GM18870 (cell line): ENCODE results near the gene NUP214.
"Not testable (repeated sequence)": the region's sequence is repeated elsewhere in the genome, so short reads cannot be mapped to it uniquely, and the experiment has no call there.

ENCODE experiments used
- ATAC-seq: cut with Tn5 transposase; IDR thresholded peaks from one replicate; pipeline ENCODE4 v1.9.1; 2021; ENCODE audit warnings: moderate library complexity; ENCODE audit not compliant: unreplicated experiment

Gene NUP214

GRCh38 chr9:131158673-131159072, 33.3 kb downstream of the NUP214 start:
- not testable (repeated sequence) for ATAC-seq

DNA sequence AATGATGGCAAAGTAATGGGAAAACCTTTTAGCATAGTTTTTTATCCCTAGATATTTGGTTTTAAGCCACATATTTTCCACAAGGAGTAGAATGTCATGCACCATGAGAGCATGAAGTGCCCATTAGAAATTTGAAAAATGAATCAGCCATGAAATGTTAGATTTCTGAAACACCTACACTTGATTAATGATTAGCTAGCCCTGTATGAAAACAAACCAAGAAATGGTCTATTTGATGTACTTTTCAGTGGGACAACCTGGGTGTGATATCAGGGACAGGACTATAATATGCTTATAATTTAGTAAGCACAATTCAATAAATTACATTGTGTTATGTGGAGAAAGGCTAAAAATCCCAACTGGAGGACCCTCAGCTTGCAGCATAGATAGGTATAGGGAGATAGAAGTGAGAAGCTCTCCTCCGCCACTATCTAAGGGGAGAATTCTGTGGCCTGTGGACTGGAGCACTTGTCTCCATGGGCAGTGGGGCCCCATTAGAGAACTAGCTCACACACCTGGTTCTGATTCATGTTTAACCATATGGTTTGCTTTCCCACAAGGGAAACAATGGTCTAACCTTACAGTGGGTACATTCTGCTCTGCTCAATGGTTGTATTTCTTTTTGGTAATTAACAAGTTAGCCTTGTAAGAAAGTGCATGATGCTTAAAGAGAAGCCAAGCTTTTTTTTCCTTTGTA, 35.2 kb downstream of the NUP214 start:
- ATAC-seq: no peak

GRCh38 chr9:131161585-131161984, 36.2 kb downstream of the NUP214 start:
- ATAC-seq: no peak

GRCh38 chr9:131162886-131163285, 37.5 kb downstream of the NUP214 start:
- no peak for ATAC-seq

- ATAC-seq: no peak
These were observed 40.1 kb downstream of the NUP214 start for GRCh38 chr9:131165523-131165922.

DNA sequence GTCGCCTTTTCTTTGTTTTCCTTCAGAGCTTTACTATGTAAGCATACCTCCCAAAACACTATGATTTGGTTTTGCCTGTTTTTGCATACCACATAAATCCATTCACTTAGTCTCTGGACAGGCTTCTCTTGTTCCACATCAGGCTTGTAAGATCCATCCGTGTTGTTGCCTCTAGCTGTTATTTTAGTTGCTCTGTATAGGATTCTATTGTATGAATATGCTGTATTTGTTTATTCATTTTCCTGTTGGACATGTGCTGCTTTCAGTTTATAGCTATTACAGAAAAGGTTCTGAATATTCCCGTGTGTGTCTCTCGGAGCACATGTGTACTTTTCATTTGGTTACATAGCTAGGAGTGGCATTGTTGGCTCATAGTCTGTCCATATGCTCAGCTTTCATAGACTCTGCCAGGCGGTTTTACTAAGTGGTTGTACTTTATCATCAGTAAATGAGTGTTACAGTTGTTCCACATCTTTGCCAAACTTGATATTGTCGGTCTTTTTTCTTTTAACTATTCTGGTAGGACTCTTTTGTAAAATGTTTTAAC, 41.8 kb downstream of the NUP214 start:
- no peak for ATAC-seq

- no peak for ATAC-seq
These were observed 42.5 kb downstream of the NUP214 start for GRCh38 chr9:131167936-131168335.

- no peak for ATAC-seq
These were observed 44.3 kb downstream of the NUP214 start for GRCh38 chr9:131169563-131170240.

DNA sequence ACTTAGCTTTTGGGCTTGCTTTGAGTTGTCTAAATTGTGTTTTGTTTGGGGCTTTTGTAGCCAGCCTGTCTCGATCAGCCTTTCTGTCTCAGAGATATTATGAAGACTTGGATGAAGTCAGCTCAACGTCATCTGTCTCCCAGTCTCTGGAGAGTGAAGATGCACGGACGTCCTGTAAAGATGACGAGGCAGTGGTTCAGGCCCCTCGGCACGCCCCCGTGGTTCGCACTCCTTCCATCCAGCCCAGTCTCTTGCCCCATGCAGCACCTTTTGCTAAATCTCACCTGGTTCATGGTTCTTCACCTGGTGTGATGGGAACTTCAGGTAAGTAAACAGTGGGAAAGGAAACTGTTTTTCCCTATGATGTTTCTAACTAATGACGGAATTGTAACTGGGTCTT, 48.6 kb downstream of the NUP214 start:
- ATAC-seq: no peak

GRCh38 chr9:131174681-131175239, 49.4 kb downstream of the NUP214 start:
- ATAC-seq: no peak

GRCh38 chr9:131177898-131178297, 52.5 kb downstream of the NUP214 start:
- no peak for ATAC-seq

- no peak for ATAC-seq
These were observed 53.0 kb downstream of the NUP214 start for GRCh38 chr9:131178382-131178781.

- ATAC-seq: no peak
These were observed 53.5 kb downstream of the NUP214 start for GRCh38 chr9:131178926-131179325.

DNA sequence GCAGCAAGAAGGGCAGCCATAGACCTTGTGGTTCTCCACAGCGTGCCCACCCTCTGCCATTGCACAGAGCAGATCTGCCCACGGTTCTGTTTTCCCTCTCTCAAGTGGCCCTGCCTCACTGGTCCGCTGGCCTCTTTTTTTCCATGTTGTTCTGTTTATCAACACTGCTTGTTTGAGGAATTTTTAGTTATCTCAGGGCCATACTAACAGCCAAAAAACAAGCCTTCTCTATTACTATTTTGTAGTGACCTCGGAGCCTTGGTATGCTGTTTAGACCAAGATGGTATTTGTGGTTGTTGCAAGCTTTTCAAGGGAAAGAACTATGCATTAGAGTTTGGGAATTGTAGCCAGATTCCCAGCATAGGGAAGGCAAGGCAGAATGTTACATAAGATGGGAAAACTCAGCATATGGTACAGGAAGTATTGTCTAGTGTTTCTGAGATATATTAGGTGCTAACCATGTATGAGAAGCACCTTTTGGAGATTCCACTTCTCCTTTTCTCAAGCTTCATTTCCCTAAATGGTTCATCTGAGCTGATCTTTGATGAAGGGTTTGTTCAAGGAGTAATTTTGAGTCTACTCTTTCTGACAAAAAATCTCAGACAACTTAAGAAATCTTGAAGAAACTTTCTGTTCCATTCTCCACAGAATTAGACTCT, 54.3 kb downstream of the NUP214 start:
- ATAC-seq: no peak

DNA sequence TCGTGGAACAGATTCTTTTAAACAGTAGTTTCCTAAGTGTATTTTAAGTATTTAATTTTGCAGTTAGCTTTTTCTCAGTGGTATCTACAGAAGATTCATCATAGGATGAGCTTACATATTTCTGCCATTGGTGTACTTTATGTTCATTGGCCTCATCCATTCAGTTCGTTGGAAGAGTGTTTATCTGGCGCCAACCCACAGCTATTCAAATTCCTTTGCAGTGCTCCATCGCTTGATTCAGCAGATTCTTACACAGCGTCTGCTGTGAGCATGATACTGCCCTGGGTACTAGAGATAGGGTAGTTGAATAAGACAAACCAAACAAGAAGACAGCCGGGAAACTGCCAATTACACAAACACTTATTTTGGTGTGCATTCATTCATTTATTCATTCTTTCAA, 55.1 kb downstream of the NUP214 start:
- no peak for ATAC-seq

DNA sequence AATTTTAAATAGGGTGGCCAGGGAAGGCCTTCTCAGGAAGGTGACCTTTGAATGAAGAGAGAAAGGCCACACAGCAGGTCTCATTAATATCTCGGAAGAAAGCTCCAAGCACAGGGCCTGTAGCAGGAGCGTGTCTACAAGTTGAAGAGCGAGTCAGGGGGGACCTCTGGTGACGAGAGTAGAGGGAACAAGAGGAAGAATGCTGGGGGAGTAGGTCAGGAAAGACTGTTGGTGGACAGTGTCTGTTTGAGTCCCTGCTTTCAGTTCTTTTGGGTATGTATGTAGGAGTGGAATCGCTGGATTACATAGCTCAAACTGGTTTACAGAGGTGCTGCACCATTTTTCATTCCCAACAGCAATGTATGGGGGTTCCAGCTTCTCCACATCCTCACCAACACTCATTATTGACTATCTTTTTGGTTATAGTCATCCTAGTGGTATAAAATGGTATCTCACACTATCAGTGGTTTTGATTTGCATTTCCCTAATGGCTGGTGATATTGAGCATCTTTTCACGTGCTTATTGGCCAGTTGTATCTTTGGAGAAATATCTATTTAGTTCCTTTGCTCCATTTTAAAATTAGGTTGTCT, 55.8 kb downstream of the NUP214 start:
- no peak for ATAC-seq

DNA sequence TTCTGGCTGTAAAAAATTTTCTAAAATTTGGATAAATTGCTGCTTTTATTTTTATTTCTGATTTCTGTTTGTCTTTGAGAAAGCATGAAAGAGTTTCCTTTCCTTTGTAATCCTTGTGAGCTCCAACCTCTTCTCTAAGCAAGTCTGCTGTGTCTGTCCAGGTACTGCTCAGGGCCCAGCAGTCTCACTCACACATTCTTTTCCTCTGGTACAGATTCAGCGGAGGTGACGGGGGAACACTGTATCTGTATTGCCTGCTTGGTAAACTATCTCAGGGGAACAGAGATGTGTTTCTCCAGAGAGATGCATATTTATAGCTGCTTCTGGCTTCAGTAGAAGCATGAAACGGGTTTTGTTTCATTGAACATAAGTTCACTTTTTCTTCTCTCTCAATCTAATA, 60.5 kb downstream of the NUP214 start:
- no peak for ATAC-seq

DNA sequence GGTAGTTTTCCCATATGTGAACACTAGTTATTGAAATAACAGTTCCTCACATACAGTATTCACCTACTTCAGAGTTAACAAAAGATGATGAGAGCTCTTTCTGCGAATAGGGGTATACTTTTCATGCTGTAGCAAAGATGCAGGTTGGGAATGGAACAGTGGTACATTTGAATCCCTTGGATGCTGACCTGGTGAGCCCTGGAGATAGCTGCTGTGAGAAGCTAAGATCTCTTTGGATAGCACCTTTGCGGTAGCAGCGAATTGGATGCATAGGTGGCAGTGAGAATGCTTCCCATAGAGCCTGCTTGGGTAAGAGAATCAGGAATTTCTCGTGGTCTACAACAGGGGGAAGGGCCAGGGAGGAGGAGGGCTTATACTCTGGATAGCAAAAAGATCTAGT, 61.2 kb downstream of the NUP214 start:
- no peak for ATAC-seq

DNA sequence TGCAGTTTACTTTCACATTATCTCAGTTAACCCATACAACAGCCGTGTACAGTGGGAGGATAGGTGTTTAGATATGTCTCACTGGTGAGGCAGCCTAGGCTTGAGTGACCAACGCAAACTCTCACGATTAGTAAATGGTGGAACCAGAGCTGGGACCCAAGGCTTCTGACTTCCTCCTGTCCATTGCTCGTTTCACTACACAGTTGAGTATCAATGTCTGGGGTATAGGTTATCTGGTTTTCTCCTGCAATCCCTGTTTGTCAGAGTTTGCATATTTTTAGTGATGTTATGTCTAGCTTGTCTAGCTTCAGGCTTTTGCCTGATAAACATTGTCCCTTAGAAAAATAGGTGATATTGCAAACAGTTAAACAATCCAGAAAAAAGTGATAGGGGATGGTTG, 62.6 kb downstream of the NUP214 start:
- ATAC-seq: no peak

GRCh38 chr9:131188976-131189375, 63.6 kb downstream of the NUP214 start:
- no peak for ATAC-seq

DNA sequence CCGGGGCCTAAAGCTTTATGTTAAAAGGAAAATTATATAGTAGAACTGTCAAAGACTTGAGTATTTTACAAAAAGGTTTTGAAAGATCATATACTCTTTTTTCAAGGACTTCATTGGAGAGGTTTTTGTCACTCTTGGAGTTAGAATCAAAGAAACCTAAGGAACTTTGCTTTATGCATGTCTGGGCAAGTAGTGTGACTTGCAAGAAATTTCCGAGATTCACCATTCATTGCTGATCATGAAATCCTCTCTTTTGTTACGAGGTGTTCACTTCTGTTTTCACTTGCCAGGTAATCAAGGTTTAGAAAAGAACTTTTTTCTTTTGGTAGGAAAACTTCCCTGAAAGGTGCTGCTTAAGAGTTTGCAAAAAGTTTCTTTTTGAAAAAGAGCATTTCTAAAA, 64.8 kb downstream of the NUP214 start:
- no peak for ATAC-seq
